Upper lobe of right lung (tissue), 1 donor: Measurements from ENCODE around the gene NDUFS7. TPM values are rescaled to one million over a fixed set of nuclear protein-coding genes. Genes with fewer than 3 reads are reported as not detected.
A peak's percentile ranks its signal among the peaks of the same experiment; 100 is the strongest.

ENCODE experiments used
- ATAC-seq: fragments of 200-7000 bp; cut with Tn5 transposase; one replicate; pipeline ENCODE4 v1.9.1; 2020; ENCODE audit warnings: mild to moderate bottlenecking, moderate library complexity
- DNase-seq: peaks from one replicate; pipeline ENCODE4 v3.0.0-alpha.2; 2020
- H3K27ac ChIP-seq: fragments of 200-600 bp; one replicate; pipeline ENCODE4 v1.8.0; 2022
- H3K27me3 ChIP-seq: fragments of 200-600 bp; one replicate; pipeline ENCODE4 v1.8.0; 2022; ENCODE audit warnings: mild to moderate bottlenecking
- H3K36me3 ChIP-seq: fragments of 200-600 bp; one replicate; pipeline ENCODE4 v1.8.0; 2022
- H3K4me1 ChIP-seq: fragments of 200-600 bp; one replicate; pipeline ENCODE4 v1.8.0; 2022
- H3K4me3 ChIP-seq: fragments of 200-600 bp; one replicate; pipeline ENCODE4 v1.8.0; 2022; ENCODE audit warnings: mild to moderate bottlenecking
- H3K9me3 ChIP-seq: fragments of 200-600 bp; one replicate; pipeline ENCODE4 v1.8.0; 2022
- intact Hi-C: fragments of 100-400 bp; cut with DNase I; formaldehyde crosslinking; loops from one replicate; pipeline ENCODE4 v1.11.0; 2022
- total RNA-seq: library from RNA; stranded (reverse); fragmentation: NEBNext Ultra II Directional; extraction: Animal tissue kit (Norgen Biotek cat#: 25700); gene quantifications from one replicate; pipeline ENCODE4 v1.2.1, GENCODE V29; 2021
- TF ChIP-seq, protein P1 (sequence below): fragments of 200-600 bp; IDR thresholded peaks from one replicate; pipeline ENCODE4 v1.8.0; 2022; ENCODE audit warnings: antibody characterized with exemption
- donor health status: DM: no; HTN: yes; CAD: no; lungs with severe emphysema.

The NDUFS7 gene
- total RNA-seq, 1 donor from 2014 or later: 78.2 TPM

DNA sequence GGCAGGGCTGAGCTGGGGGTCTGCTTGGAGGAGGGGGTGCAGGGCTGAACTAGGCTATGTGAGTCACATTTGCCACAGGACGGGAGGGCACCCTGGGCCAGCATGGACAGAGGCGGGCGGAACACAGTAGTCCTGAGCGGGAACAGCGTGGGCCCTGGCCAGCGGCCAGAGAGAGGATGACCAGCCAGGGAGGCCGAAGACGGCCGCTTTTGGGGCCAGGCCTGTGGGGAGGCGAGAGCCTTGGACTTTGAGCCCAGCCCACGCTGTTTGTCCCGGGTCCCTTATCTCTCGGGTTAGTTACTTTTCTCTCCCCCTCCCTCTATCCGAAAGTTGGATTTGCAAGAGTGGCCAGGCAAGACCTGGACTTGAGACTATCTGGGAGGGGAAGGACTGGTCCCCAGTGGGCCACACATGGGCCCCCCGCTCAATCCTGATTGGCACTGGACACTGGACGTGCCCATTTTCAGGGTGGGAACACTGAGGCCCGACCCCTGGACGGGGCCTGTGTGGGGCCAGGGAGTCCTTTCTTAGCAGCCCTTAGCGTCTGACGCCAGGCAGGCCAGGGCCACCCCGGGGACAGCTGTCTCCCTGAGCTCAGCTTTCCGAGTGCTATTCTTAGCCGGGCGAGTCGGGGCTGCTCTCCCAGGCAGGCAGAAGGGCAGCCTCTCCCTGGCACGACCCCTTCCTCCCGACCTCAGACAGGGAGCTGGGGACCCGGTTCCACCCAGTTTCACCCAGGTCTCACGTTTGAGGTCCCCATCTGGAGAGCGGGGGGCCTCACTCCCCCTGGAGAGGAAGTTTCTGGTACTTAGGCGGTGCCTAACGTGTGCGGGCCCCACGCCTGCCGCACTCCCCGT lies 16.8 kb downstream of the NDUFS7 start:
- Histone ChIP-seq H3K27ac (no peak overlapping the region), H3K36me3 (no peaks in the 10 kb centered on the region), H3K27me3 (peaks cover 5% of the 10 kb centered on the region), H3K4me3 (peak overlapping the region; percentile 66), H3K9me3 (no peaks in the 10 kb centered on the region), H3K4me1 (peaks cover 18% of the 10 kb centered on the region)
- intact Hi-C loops: no loop called here
- DNase-seq (no peak), ATAC-seq (peak; percentile 22)
- TF ChIP-seq, protein P1, sequence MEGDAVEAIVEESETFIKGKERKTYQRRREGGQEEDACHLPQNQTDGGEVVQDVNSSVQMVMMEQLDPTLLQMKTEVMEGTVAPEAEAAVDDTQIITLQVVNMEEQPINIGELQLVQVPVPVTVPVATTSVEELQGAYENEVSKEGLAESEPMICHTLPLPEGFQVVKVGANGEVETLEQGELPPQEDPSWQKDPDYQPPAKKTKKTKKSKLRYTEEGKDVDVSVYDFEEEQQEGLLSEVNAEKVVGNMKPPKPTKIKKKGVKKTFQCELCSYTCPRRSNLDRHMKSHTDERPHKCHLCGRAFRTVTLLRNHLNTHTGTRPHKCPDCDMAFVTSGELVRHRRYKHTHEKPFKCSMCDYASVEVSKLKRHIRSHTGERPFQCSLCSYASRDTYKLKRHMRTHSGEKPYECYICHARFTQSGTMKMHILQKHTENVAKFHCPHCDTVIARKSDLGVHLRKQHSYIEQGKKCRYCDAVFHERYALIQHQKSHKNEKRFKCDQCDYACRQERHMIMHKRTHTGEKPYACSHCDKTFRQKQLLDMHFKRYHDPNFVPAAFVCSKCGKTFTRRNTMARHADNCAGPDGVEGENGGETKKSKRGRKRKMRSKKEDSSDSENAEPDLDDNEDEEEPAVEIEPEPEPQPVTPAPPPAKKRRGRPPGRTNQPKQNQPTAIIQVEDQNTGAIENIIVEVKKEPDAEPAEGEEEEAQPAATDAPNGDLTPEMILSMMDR: no peak

- ATAC-seq: peak; percentile 62
- H3K27ac ChIP-seq: no peak within 1 kb of the TSS
Observed at GRCh38 chr19:1401138-1401888, 17.6 kb downstream of the NDUFS7 start, which contains the start of gene GAMT. GAMT (minus strand) TSS chr19:1401542; CDS start chr19:1401476, 66 bp downstream.

DNA sequence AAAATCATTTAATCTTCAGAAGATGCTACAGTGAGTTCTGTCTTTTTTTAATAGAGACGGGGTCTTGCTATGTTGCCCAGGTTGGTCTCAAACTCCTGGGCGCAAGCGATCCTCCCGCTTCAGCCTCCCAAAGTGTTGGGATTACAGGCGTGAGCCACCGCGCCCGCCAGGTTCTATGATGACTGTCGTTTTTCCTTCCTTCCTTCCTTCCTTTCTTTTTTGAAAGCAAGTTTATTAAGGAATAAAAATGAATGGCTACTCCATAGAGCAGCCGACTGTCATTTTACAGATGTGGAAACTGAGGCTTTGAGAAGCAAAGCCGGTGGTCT lies 18.1 kb downstream of the NDUFS7 start:
- Histone ChIP-seq H3K27me3 (peaks cover 5% of the 10 kb centered on the region), H3K36me3 (no peaks in the 10 kb centered on the region), H3K4me1 (peaks cover 18% of the 10 kb centered on the region), H3K4me3 (peak overlapping the region; percentile 66), H3K27ac (no peak overlapping the region), H3K9me3 (no peaks in the 10 kb centered on the region)
- TF ChIP-seq, protein P1: no peak
- intact Hi-C loops: no loop called here
- ATAC-seq (no peak), DNase-seq (no peak)

More at GRCh38 chr19:1401138-1401888, 17.6 kb downstream of the NDUFS7 start, which contains the start of gene GAMT:
- TF ChIP-seq, protein P1: peak; percentile 49
- Histone ChIP-seq H3K4me3 (peak within 1 kb of the TSS; percentile 66), H3K4me1 (peaks cover 18% of the 10 kb centered on the region), H3K27me3 (peaks cover 5% of the 10 kb centered on the region), H3K9me3 (no peaks in the 10 kb centered on the region), H3K36me3 (no peaks in the 10 kb centered on the region)
- no peak for DNase-seq
- intact Hi-C loops: no loop called here

DNA sequence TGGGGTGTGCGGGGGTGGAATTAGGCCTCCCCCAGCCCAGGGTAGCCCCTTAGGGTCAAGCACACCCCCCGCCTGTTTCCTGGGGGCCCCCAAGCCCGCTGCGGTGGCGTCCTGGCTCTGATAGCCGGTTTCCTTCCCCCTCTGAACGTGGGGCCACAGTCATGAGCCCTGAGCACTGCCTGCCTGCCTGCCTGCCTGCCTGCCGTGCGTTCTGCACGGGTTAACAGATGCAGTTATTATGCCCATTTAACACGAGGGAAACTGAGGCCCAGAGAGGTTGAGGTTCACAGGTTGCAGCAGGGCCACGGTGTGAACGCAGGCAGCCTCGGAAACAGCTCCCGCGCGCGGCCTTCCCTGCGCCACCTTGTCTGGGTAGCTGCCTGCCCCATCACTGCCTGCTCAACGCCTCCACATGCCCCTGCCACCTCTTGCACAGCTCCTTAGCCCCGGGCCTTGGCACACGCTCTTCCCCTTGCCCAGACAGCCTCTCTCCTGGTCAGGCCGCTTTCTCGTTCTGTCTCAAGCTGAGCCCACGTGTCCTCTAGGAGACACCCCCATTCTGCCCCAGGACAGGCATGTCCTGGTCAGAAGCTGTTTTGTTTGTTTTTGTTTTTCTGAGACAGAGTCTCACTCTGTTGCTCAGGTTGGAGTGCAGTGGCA lies 18.8 kb downstream of the NDUFS7 start:
- Histone ChIP-seq H3K4me3 (no peak overlapping the region), H3K9me3 (no peaks in the 10 kb centered on the region), H3K36me3 (no peaks in the 10 kb centered on the region), H3K27me3 (peaks cover 5% of the 10 kb centered on the region), H3K27ac (no peak overlapping the region), H3K4me1 (peaks cover 18% of the 10 kb centered on the region)
- DNase-seq: no peak
- no peak for ATAC-seq
- intact Hi-C loops: no loop called here
- TF ChIP-seq, protein P1: no peak

DNA sequence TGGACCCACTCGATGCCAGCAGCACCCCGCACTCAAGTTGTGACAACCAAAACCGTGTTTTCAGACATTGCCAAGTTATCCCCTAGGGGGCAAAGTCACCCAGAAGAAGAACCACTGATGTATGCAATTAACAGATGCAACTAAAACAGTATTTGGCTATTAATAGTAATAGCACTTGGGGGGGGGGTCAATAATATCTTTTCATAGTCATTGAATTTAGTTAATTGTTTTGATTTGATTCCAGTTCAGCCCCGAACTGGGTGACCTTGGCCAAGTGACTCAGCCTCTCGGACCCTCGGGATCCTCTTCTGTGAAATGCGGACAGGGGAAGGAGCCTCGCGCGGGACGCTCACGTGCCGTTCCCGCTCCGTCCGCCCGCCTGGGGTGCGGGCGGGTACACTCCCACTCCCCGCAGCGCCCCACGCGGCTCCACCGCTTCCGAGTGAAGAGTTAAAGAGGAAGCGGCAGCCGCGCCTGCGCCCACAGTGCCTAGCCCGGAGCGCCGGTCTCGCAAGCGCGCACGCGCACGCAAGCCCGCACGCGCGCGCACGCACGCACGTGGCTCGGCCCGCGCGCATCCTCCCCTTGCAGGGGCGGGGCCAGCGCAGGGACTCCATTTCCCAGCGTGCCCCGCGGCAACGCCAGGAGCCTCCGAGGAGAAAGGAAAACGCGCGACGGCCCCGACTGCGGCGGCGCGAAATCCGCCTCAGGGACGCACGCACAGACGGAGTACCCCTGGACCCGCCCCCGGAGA lies 23.2 kb downstream of the NDUFS7 start:
- DNase-seq (peak; percentile 100), ATAC-seq (peak; percentile 92)
- peaks cover 5% of the 10 kb centered on the region for H3K27me3 ChIP-seq
- TF ChIP-seq, protein P1: peak; percentile 46
- H3K36me3 ChIP-seq: no peaks in the 10 kb centered on the region
- H3K27ac ChIP-seq: peak overlapping the region; percentile 68
- H3K9me3 ChIP-seq: no peaks in the 10 kb centered on the region
- H3K4me1 ChIP-seq: peaks cover 37% of the 10 kb centered on the region
- peak overlapping the region; percentile 94 for H3K4me3 ChIP-seq
- intact Hi-C loops: no loop called here
